Testis (tissue), 2 donors: ENCODE measurements around the gene TUBA3C.
"Not testable (repeated sequence)": the region's sequence is repeated elsewhere in the genome, so short reads cannot be mapped to it uniquely, and the experiment has no call there.

Source experiments
- CTCF ChIP-seq, 3 experiments: fragments of 450-650 bp in 2 of 3; fragments of 200-600 bp in 1 of 3; sonication (generic) in 1 of 3; IDR thresholded peaks; one replicate each; pipeline ENCODE4 v1.5.1; 2016 to 2019; ENCODE audit warnings: antibody characterized with exemption in 3 of 3, mild to moderate bottlenecking in 2 of 3, moderate library complexity in 1 of 3
- POLR2A ChIP-seq: fragments of 450-650 bp; IDR thresholded peaks from one replicate; pipeline ENCODE4 v1.6.1; 2017; ENCODE audit warnings: antibody characterized with exemption, mild to moderate bottlenecking, moderate library complexity

DNA sequence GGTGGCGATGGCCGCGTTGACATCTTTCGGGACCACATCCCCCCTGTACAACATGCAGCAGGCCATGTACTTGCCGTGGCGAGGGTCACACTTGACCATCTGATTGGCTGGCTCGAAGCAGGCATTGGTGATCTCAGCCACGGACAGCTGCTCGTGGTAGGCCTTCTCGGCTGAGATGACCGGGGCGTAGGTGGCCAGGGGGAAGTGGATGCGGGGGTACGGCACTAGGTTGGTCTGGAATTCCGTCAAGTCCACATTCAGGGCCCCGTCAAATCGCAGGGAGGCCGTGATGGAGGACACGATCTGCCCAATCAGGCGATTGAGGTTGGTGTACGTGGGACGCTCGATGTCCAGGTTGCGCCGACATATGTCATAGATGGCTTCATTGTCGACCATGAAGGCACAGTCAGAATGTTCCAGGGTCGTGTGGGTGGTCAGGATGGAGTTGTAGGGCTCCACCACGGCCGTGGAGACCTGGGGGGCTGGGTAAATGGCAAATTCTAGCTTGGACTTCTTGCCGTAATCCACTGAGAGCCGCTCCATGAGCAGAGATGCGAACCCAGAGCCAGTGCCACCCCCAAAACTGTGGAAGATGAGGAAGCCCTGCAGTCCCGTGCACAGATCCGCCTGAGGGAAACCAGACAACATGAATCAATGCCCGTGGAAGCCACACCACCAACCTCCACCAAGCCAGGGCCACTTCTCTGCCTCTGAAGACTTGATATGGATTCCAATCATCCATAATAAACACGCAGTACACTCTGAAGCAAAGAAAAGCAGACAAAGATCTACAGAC, 4.4 kb downstream of the TUBA3C start:
- not testable (repeated sequence) for TF ChIP-seq CTCF (IDR thresholded peaks at IDR 0.05); POLR2A
